HFFc6 (cell line): ENCODE data around the gene NCAPG2. TPM values are rescaled to one million over a fixed set of nuclear protein-coding genes. Genes with fewer than 3 reads are reported as not detected.

Experiments
- DNase-seq: peaks from one replicate; pipeline ENCODE4 v3.0.0-alpha.2; 2018
- H3K27ac Mint-ChIP-seq: 2 replicates; pipeline ENCODE4 v1.8.0; 2020; ENCODE audit warnings: mild to moderate bottlenecking, mixed read lengths
- H3K27me3 Mint-ChIP-seq: 2 replicates; pipeline ENCODE4 v1.8.0; 2021; ENCODE audit warnings: mild to moderate bottlenecking, moderate library complexity, mixed read lengths; ENCODE audit not compliant: insufficient read depth
- H3K36me3 Mint-ChIP-seq: 2 replicates; pipeline ENCODE4 v1.8.0; 2021; ENCODE audit warnings: low read depth, mixed read lengths
- H3K4me1 Mint-ChIP-seq: 2 replicates; pipeline ENCODE4 v1.8.0; 2020; ENCODE audit warnings: low read depth, mixed read lengths
- H3K4me3 Mint-ChIP-seq: 2 replicates; pipeline ENCODE4 v1.8.0; 2020; ENCODE audit warnings: mild to moderate bottlenecking, moderate library complexity, mixed read lengths
- H3K9me3 Mint-ChIP-seq: 2 replicates; pipeline ENCODE4 v1.8.0; 2020; ENCODE audit warnings: mild to moderate bottlenecking, mixed read lengths
- total RNA-seq, 6 experiments: library from RNA; stranded (reverse); fragmentation: NEBNext Ultra II Directional; extraction: Animal tissue kit (Norgen Biotek cat#: 25700); gene quantifications; 2 replicates in 1 of 6; 3 replicates in 5 of 6; pipeline ENCODE4 v1.2.3, GENCODE V29; 2021
- TF ChIP-seq, protein P1 (sequence below): fragments of 200-600 bp; sonication (generic); IDR thresholded peaks from 2 replicates; pipeline ENCODE4 v1.5.0; 2021; ENCODE audit warnings: antibody characterized with exemption, mild to moderate bottlenecking

The NCAPG2 gene
- total RNA-seq, 6 experiments from 2014 or later: 27.1 to 60.3 (median 54.8) TPM

DNA sequence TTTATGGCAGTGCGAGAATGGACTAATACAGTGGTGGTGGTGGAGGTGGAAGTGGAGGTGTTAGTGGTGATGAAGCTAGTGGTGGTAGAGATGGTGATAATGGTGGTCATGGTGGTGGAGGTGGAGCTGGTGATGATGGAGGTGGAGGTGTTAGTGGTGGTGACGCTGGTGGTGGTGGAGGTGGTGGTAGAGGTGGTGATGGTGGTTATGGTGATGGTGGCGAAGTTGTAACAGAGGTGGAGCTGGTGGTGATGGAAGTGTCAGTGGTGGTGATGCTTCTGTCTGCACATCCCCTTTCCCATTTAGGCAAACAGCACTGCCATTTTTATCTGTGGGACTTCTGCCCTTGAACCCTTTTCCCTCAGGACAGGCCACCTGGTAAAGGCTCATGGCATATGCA, 109.5 kb downstream of the NCAPG2 start:
- Mint-ChIP-seq H3K27me3 (no peaks in the 10 kb centered on the region), H3K4me3 (no peak overlapping the region), H3K27ac (no peak overlapping the region), H3K9me3 (no peaks in the 10 kb centered on the region), H3K36me3 (no peaks in the 10 kb centered on the region), H3K4me1 (no peaks in the 10 kb centered on the region)
- TF ChIP-seq, protein P1, sequence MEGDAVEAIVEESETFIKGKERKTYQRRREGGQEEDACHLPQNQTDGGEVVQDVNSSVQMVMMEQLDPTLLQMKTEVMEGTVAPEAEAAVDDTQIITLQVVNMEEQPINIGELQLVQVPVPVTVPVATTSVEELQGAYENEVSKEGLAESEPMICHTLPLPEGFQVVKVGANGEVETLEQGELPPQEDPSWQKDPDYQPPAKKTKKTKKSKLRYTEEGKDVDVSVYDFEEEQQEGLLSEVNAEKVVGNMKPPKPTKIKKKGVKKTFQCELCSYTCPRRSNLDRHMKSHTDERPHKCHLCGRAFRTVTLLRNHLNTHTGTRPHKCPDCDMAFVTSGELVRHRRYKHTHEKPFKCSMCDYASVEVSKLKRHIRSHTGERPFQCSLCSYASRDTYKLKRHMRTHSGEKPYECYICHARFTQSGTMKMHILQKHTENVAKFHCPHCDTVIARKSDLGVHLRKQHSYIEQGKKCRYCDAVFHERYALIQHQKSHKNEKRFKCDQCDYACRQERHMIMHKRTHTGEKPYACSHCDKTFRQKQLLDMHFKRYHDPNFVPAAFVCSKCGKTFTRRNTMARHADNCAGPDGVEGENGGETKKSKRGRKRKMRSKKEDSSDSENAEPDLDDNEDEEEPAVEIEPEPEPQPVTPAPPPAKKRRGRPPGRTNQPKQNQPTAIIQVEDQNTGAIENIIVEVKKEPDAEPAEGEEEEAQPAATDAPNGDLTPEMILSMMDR: no peak
- DNase-seq: no peak

DNA sequence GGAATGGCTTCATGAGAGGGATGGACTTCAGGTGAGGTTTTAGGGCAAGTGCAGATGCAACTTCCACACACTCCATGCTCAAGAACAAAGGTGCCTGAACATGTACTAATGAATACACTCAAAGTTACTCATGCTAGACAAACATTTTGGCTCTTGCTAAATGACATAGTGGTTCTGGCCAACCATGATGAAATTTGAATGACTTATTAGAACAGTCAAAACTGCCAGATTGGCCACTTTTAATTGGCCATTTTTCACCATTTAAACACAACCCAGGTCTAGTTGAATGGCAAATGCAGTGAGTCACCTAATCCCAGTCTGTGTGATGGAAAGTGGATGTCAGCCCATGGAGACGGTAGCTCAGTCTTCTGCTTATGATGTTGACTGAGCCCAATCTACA, 112.1 kb downstream of the NCAPG2 start:
- H3K4me3 Mint-ChIP-seq: no peak overlapping the region
- TF ChIP-seq, protein P1: no peak
- H3K27me3 Mint-ChIP-seq: no peaks in the 10 kb centered on the region; the same call in 1 of the 2 replicates
- H3K9me3 Mint-ChIP-seq: no peaks in the 10 kb centered on the region
- H3K4me1 Mint-ChIP-seq: no peaks in the 10 kb centered on the region
- H3K36me3 Mint-ChIP-seq: no peaks in the 10 kb centered on the region
- no peak for DNase-seq
- H3K27ac Mint-ChIP-seq: no peak overlapping the region

DNA sequence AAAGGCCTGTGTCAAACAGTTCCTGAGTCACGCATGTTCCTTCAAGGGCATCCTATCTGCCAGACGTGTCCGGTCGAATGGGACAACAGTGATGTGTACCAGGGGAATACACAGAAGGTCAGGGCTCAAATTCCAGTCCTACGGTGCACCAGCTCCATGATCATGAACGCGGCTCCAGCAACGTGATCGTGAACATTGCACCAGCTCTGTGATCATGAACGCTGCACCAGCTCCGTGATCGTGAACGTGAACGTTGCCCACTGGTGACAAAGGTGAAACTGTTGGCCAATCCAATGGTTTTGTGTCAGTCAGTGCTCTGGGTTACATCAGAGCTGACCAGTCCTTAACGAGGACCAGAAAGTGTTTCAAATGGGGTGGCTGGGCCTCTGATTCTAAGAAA, 112.7 kb downstream of the NCAPG2 start:
- TF ChIP-seq, protein P1: no peak
- Mint-ChIP-seq H3K9me3 (no peaks in the 10 kb centered on the region), H3K27me3 (no peaks in the 10 kb centered on the region; the same call in 1 of the 2 replicates), H3K27ac (no peak overlapping the region), H3K4me3 (no peak overlapping the region), H3K36me3 (no peaks in the 10 kb centered on the region), H3K4me1 (no peaks in the 10 kb centered on the region)
- DNase-seq: no peak

DNA sequence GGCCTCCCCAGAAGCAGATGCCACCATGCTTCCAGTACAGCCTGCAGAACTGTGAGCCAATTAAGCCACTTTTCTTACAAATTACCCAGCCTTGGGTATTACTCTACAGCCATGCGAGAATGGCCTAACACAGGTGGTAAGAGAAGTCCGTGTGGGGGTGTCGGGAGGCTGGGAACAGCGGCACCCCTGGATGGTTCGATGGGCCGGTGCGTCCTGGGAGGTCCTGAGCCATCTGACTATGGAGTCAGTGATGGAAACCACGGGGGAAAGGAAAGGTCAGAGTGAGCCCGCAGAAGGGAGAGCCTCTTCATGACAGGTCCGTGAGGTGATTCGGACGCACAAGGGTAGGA, 114.4 kb downstream of the NCAPG2 start:
- no peaks in the 10 kb centered on the region for H3K36me3 Mint-ChIP-seq
- no peaks in the 10 kb centered on the region for H3K4me1 Mint-ChIP-seq
- TF ChIP-seq, protein P1: no peak
- no peak for DNase-seq
- peaks cover 6% of the 10 kb centered on the region; the same call in 1 of the 2 replicates for H3K27me3 Mint-ChIP-seq
- H3K4me3 Mint-ChIP-seq: no peak overlapping the region
- H3K9me3 Mint-ChIP-seq: no peaks in the 10 kb centered on the region
- no peak overlapping the region for H3K27ac Mint-ChIP-seq

DNA sequence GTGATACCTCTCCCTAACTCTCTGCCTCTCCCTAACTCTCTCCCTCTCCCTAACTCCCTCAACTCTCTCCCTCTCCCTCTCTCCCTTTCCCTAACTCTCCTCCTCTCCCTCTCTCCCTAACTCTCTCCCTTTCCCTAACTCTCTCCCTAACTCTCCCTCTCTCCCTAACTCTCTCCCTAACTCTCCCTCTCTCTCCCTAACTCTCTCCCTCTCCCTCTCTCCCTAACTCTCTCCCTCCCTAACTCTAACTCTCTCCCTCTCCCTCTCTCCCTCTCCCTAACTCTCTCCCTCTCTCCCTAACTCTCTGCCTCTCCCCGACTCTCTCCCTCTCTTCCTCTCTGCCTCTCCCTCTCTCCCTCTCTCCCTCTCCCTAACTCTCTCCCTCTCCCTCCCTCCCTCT, 115.0 kb downstream of the NCAPG2 start:
- H3K36me3 Mint-ChIP-seq: no peaks in the 10 kb centered on the region
- TF ChIP-seq, protein P1: no peak
- no peaks in the 10 kb centered on the region for H3K4me1 Mint-ChIP-seq
- no peak for DNase-seq
- H3K4me3 Mint-ChIP-seq: no peak overlapping the region
- peaks cover 9% of the 10 kb centered on the region; the same call in 1 of the 2 replicates for H3K27me3 Mint-ChIP-seq
- no peak overlapping the region for H3K27ac Mint-ChIP-seq
- no peaks in the 10 kb centered on the region for H3K9me3 Mint-ChIP-seq

DNA sequence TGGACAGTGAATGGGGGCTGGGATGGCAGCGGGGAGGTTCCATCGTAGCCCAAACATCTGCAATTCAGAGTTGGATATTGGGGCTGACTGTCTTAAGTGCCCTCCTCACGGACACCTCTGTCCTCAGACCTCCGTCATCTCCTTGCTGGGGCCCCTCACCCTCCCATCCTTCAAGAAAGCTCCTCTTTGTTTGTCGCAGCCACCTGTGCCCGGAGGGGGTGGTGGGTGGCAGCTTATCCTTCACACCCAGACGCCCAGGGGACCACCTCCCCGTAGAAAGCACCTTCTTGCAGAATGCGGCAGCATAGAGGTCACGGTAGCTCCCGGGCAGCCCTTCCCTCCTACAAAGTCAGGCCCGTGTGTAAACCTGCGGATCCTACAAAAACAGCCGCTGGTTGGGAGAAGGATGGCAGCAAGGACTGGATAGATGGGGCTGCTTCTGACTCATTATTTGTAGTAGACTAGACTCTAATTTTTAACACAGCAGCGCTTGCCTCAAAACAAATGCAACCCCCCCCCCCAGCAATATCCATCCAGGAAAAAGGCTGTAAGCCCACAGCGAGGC, 115.6 kb downstream of the NCAPG2 start:
- no peak overlapping the region for H3K27ac Mint-ChIP-seq
- H3K36me3 Mint-ChIP-seq: no peaks in the 10 kb centered on the region
- H3K27me3 Mint-ChIP-seq: peaks cover 14% of the 10 kb centered on the region; the same call in 1 of the 2 replicates
- TF ChIP-seq, protein P1: no peak
- no peak overlapping the region for H3K4me3 Mint-ChIP-seq
- no peak for DNase-seq
- no peaks in the 10 kb centered on the region for H3K4me1 Mint-ChIP-seq
- H3K9me3 Mint-ChIP-seq: no peaks in the 10 kb centered on the region; the same call in 1 of the 2 replicates
